ENCODE data around the gene FGF14.

The FGF14 gene

GRCh38 chr13:101837288-101837687 is 564.6 kb downstream of the FGF14 start:
- H3K36me3 ChIP-seq (replicated peaks) = no peaks in the 10 kb centered on the region
- no peaks in the 10 kb centered on the region for H3K27me3 ChIP-seq (replicated peaks)
- no peak overlapping the region for H3K4me3 ChIP-seq (ENCODE audit: low read depth, low read length)
- TF ChIP-seq CTCF (IDR thresholded peaks at IDR 0.05; ENCODE audit: low read depth, low read length, missing control alignments) = no peak
- H3K27ac ChIP-seq = no peak overlapping the region
- DNase-seq = no peak
- in situ Hi-C loops (cut with HindIII; ENCODE audit: low pct_ligation_motif_present, low sequenced_read_pairs) = no loop called here

- Histone ChIP-seq H3K27me3 (replicated peaks) (no peaks in the 10 kb centered on the region), H3K27ac (no peak overlapping the region), H3K4me3 (ENCODE audit: low read depth, low read length) (no peak overlapping the region), H3K36me3 (replicated peaks) (no peaks in the 10 kb centered on the region)
- TF ChIP-seq CTCF (IDR thresholded peaks at IDR 0.05; ENCODE audit: low read depth, low read length, missing control alignments) = no peak
- no peak for DNase-seq
- in situ Hi-C loops (cut with HindIII; ENCODE audit: low pct_ligation_motif_present, low sequenced_read_pairs) = no loop called here
Observed at GRCh38 chr13:101835920-101836319, 565.9 kb downstream of the FGF14 start.

GRCh38 chr13:101833671-101834070 is 568.2 kb downstream of the FGF14 start:
- in situ Hi-C loops (cut with HindIII; ENCODE audit: low pct_ligation_motif_present, low sequenced_read_pairs) = no loop called here
- TF ChIP-seq CTCF (IDR thresholded peaks at IDR 0.05; ENCODE audit: low read depth, low read length, missing control alignments) = no peak
- Histone ChIP-seq H3K27ac (no peak overlapping the region), H3K4me3 (ENCODE audit: low read depth, low read length) (no peak overlapping the region), H3K36me3 (replicated peaks) (no peaks in the 10 kb centered on the region), H3K27me3 (replicated peaks) (no peaks in the 10 kb centered on the region)
- DNase-seq = no peak

GRCh38 chr13:101830035-101830434 is 571.8 kb downstream of the FGF14 start:
- DNase-seq = no peak
- no peak overlapping the region for H3K27ac ChIP-seq
- no peaks in the 10 kb centered on the region for H3K27me3 ChIP-seq (replicated peaks)
- H3K36me3 ChIP-seq (replicated peaks) = no peaks in the 10 kb centered on the region
- H3K4me3 ChIP-seq (ENCODE audit: low read depth, low read length) = no peak overlapping the region
- TF ChIP-seq CTCF (IDR thresholded peaks at IDR 0.05; ENCODE audit: low read depth, low read length, missing control alignments) = no peak
- in situ Hi-C loops (cut with HindIII; ENCODE audit: low pct_ligation_motif_present, low sequenced_read_pairs) = no loop called here

GRCh38 chr13:101829484-101829883 is 572.4 kb downstream of the FGF14 start:
- no peak for TF ChIP-seq CTCF (IDR thresholded peaks at IDR 0.05; ENCODE audit: low read depth, low read length, missing control alignments)
- H3K36me3 ChIP-seq (replicated peaks) = no peaks in the 10 kb centered on the region
- in situ Hi-C loops (cut with HindIII; ENCODE audit: low pct_ligation_motif_present, low sequenced_read_pairs) = no loop called here

GRCh38 chr13:101828119-101828518 is 573.7 kb downstream of the FGF14 start:
- Histone ChIP-seq H3K36me3 (replicated peaks) (no peaks in the 10 kb centered on the region), H3K27ac (no peak overlapping the region), H3K4me3 (ENCODE audit: low read depth, low read length) (no peak overlapping the region), H3K27me3 (replicated peaks) (no peaks in the 10 kb centered on the region)
- in situ Hi-C loops (cut with HindIII; ENCODE audit: low pct_ligation_motif_present, low sequenced_read_pairs) = no loop called here
- DNase-seq = no peak
- no peak for TF ChIP-seq CTCF (IDR thresholded peaks at IDR 0.05; ENCODE audit: low read depth, low read length, missing control alignments)

More at GRCh38 chr13:101829484-101829883, 572.4 kb downstream of the FGF14 start:
- no peaks in the 10 kb centered on the region for H3K27me3 ChIP-seq (replicated peaks)
- H3K4me3 ChIP-seq (ENCODE audit: low read depth, low read length) = no peak overlapping the region
- no peak for DNase-seq
- no peak overlapping the region for H3K27ac ChIP-seq

Data from brain microvascular endothelial cell (primary cell).